Uterine smooth muscle cell (primary cell): ENCODE measurements around the gene IGFBPL1. TPM values are rescaled to one million over a fixed set of nuclear protein-coding genes. Genes with fewer than 3 reads are reported as not detected.

Experiments
- total RNA-seq: library from RNA; depleted of rRNA; stranded (reverse); fragments of >200 nt; gene quantifications from 2 replicates; pipeline ENCODE4 v1.2.3, GENCODE V29; 2014

The IGFBPL1 gene
- total RNA-seq = 0.12 TPM in 1 of 2 replicates, not detected in the other

GRCh38 chr9:38423973-38424843 is at the start of gene IGFBPL1:
Gene IGFBPL1, minus strand, starts transcription at chr9:38424454. Its CDS starts 30 bp downstream, at chr9:38424424.

GRCh38 chr9:38392235-38393127 is 31.8 kb downstream of the IGFBPL1 start, which contains the start of gene ALDH1B1:
Gene ALDH1B1, plus strand, starts transcription at chr9:38392702. Its CDS starts 3,047 bp downstream, at chr9:38395749.

Other genes with a start within 250 kb of the IGFBPL1 start
- 18.7 and 24.5 TPM in 2 replicates for gene ALDH1B1, start 31.8 kb downstream of the IGFBPL1 start, total RNA-seq
- gene ANKRD18A, start 196.1 kb upstream of the IGFBPL1 start, total RNA-seq = not detected in 2 replicates